HEK293T (cell line): ENCODE results near the gene FAM89A.
"Not testable (repeated sequence)": the region's sequence is repeated elsewhere in the genome, so short reads cannot be mapped to it uniquely, and the experiment has no call there.

Source experiments
- CTCF ChIA-PET: fragments of 350-600 bp; formaldehyde crosslinking; extraction: SDS; loops from one replicate; lab custom pipeline; 2021; ENCODE audit warnings: antibody characterized with exemption, inconsistent platforms; lab: Yijun Ruan, JAX
- POLR2A ChIA-PET: fragments of 350-600 bp; formaldehyde crosslinking; extraction: SDS; loops from one replicate; lab custom pipeline; 2020; ENCODE audit warnings: antibody characterized with exemption, inconsistent platforms; lab: Yijun Ruan, JAX
- DNase-seq: peaks from one replicate; pipeline ENCODE4 v3.0.0; 2012; ENCODE audit warnings: mixed read lengths; ENCODE audit errors: extremely low spot score
- ARNT ChIP-seq: fragments of 450-650 bp; IDR thresholded peaks from 2 replicates; pipeline ENCODE4 v1.6.1; 2017; ENCODE audit warnings: mild to moderate bottlenecking
- BHLHE40 ChIP-seq: fragments of 450-650 bp; IDR thresholded peaks from 2 replicates; pipeline ENCODE4 v1.6.1; 2016; ENCODE audit warnings: mild to moderate bottlenecking, moderate library complexity, borderline replicate concordance
- CTBP1 ChIP-seq: fragments of 450-650 bp; IDR thresholded peaks from 2 replicates; pipeline ENCODE4 v1.6.1; 2016; ENCODE audit warnings: borderline replicate concordance
- ELF4 ChIP-seq: fragments of 450-650 bp; IDR thresholded peaks from 2 replicates; pipeline ENCODE4 v1.6.1; 2017; ENCODE audit warnings: antibody characterized with exemption
- FOXA1 ChIP-seq: fragments of 450-650 bp; IDR thresholded peaks from 2 replicates; pipeline ENCODE4 v1.6.1; 2016; ENCODE audit warnings: mild to moderate bottlenecking
- FOXK2 ChIP-seq: fragments of 450-650 bp; IDR thresholded peaks from 2 replicates; pipeline ENCODE4 v1.6.1; 2016; ENCODE audit warnings: mild to moderate bottlenecking
- FOXM1 ChIP-seq: fragments of 450-650 bp; IDR thresholded peaks from 2 replicates; pipeline ENCODE4 v1.6.1; 2017; ENCODE audit warnings: mild to moderate bottlenecking, borderline replicate concordance
- HDGF ChIP-seq: fragments of 450-650 bp; IDR thresholded peaks from 2 replicates; pipeline ENCODE4 v1.6.1; 2017; ENCODE audit warnings: antibody characterized with exemption, borderline replicate concordance
- L3MBTL2 ChIP-seq: fragments of 450-650 bp; conservative IDR thresholded peaks from 2 replicates; pipeline ENCODE4 v1.6.1; 2016; ENCODE audit warnings: mild to moderate bottlenecking
- LEF1 ChIP-seq: fragments of 450-650 bp; IDR thresholded peaks from 2 replicates; pipeline ENCODE4 v1.6.1; 2017; ENCODE audit warnings: mild to moderate bottlenecking, borderline replicate concordance
- NFRKB ChIP-seq: fragments of 450-650 bp; IDR thresholded peaks from 2 replicates; pipeline ENCODE4 v1.6.1; 2016; ENCODE audit warnings: mild to moderate bottlenecking, moderate library complexity
- SP1 ChIP-seq: fragments of 450-650 bp; IDR thresholded peaks from 2 replicates; pipeline ENCODE4 v1.6.1; 2017
- SUZ12 ChIP-seq: fragments of 450-650 bp; IDR thresholded peaks from 2 replicates; pipeline ENCODE4 v1.6.1; 2016; ENCODE audit warnings: mild to moderate bottlenecking
- TARDBP ChIP-seq: fragments of 450-650 bp; IDR thresholded peaks from 2 replicates; pipeline ENCODE4 v1.6.1; 2016
- ZNF384 ChIP-seq: fragments of 450-650 bp; IDR thresholded peaks from 2 replicates; pipeline ENCODE4 v1.6.1; 2016
- TF ChIP-seq, protein P1 (sequence below): fragments of 450-650 bp; IDR thresholded peaks from 2 replicates; pipeline ENCODE4 v1.6.1; 2016

Gene FAM89A

DNA sequence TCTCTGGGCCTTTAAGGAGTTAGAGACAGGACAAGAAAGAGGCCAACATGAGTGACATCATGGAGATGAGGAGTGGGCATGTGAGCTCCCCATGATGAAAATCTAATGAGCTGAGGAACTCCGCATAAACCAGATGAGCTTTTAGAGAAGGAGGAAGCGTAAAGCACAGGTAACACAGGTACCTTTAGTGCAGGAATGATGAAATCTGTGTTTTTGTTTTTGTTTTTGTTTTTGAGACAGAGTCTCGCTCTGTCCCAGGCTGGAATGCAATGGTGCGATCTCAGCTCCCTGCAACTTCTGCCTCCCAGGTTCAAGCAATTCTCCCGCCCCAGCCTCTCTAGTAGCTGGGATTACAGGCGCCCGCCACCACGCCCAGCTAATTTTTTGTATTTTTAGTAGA lies 12.7 kb upstream of the FAM89A start:
- TF ChIP-seq NFRKB (no peak), SP1 (no peak), FOXM1 (no peak), SUZ12 (no peak), FOXK2 (no peak), LEF1 (no peak), FOXA1 (no peak), CTBP1 (no peak), ARNT (no peak), HDGF (no peak), TARDBP (no peak), ELF4 (no peak), BHLHE40 (no peak)
- TF ChIP-seq, protein P1, sequence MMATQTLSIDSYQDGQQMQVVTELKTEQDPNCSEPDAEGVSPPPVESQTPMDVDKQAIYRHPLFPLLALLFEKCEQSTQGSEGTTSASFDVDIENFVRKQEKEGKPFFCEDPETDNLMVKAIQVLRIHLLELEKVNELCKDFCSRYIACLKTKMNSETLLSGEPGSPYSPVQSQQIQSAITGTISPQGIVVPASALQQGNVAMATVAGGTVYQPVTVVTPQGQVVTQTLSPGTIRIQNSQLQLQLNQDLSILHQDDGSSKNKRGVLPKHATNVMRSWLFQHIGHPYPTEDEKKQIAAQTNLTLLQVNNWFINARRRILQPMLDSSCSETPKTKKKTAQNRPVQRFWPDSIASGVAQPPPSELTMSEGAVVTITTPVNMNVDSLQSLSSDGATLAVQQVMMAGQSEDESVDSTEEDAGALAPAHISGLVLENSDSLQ, result no peak
- no peak for DNase-seq
- POLR2A ChIA-PET, result interaction anchor here (1.5 kb wide), 1 partner anchor 13 kb away, joined by 7 read pairs; the partner anchor contains the start of gene FAM89A
- CTCF ChIA-PET, result interaction anchor here (0.5 to 1.2 kb wide), 3 partner anchors 10 to 411 kb away, joined by 3 read pairs; no protein-coding TSS in a partner anchor

DNA sequence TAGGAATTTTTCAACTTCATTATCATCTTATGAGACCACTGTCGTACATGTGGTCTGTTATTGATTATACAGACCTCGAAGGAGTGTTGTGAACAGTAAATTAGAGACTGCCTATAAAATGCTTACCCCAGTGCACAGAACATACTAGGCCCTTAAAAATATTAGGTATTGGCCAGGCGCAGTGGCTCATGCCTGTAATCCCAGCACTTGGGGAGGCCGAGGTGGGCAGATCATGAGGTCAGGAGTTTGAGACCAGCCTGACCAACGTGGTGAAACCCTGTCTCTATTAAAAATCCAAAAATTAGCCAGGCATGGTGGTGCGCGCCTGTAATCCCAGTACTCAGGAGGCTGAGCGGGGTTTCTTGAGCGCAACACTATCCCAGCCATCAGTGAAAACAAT lies 10.9 kb upstream of the FAM89A start:
- DNase-seq, CTCF ChIA-PET, POLR2A ChIA-PET: not testable (repeated sequence)

DNA sequence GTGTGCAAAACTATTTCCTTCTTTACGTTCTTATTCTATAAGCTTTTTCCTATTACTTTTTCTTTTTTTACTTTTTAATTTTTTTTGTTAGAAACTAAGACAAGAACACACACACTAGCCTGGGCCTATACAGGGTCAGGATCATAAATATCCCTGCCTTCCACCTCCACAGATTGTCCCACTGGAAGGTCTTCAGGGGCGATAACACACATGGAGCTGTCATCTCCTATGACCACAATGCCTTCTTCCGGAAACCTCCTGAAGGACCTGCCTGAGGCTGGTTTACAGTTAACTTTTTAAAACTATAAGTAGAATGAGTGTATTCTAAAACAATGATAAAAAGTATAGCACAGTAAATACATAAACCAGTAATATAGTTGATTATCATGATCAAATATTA lies 10.3 kb upstream of the FAM89A start:
- POLR2A ChIA-PET, result no interaction called here
- CTCF ChIA-PET, result no interaction called here
- DNase-seq, result no peak
- TF ChIP-seq ZNF384 (no peak), ARNT (no peak), FOXA1 (no peak)

DNA sequence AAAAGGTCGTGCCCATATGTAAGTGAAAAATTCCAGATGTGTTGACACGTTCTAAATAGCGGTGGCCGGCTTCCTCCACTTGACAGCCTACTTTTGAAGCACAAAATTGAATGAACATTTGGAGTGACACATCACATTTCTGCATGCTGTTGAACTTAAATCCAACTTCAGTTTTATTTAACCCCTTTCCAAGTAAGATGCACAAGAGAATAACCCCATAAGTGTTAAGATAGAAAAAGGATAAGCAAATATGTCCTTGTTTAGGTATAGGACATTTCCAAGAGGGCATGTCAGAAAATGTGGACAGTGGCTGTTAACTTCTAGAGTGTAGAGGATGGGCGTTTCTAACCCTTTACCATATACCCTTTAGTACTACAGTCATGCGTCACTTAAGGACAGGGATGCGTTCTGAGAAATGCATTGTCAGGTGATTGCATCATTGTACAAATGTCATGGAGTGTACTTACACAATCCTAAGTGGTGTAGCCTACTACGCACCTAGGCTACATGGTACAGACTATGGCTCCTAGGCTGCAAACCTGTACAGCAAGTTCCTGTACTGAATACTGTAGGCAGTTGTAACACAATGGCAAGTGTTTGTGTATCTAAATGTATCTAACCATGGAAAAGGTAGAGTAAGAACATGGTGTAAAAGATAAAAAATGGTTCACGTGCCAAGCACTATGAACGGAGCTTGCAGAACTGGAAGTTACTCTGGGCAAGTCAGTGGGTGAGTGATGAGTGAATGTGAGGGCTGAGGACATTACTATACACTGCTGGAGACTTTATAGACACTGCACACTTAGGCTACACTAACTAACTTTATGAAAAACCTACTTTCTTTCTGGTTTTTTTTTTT lies 9.3 kb upstream of the FAM89A start:
- no peak for DNase-seq
- ChIA-PET CTCF (interaction anchor here (0.6 kb wide), 1 partner anchor 57 kb away, joined by 6 read pairs; no protein-coding TSS in a partner anchor), POLR2A (interaction anchor here (0.8 kb wide), 1 partner anchor 8 kb away, joined by 3 read pairs; no protein-coding TSS in a partner anchor)

DNA sequence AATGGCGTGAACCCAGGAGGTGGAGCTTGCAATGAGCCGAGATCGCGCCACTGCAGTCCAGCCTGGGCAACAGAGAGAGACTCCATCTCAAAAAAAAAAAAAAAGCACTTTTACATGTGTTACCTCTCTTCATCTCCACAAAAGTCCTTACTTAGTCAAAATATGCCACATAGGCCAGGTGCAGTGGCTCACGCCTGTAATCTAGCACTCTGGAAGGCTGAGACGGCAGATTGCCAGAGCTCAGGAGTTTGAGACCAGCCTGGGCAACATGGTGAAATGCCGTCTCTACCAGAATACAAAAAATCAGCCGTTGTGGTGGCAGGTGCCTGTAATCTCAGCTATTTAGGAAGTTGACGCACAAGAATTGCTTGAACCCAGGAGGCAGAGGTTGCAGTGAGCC lies 8.4 kb upstream of the FAM89A start:
- POLR2A ChIA-PET, DNase-seq: not testable (repeated sequence)
- CTCF ChIA-PET, result interaction anchor here (0.6 kb wide), 1 partner anchor 57 kb away, joined by 6 read pairs; no protein-coding TSS in a partner anchor

More for the DNA sequence above, 9.3 kb upstream of the FAM89A start:
- TF ChIP-seq HDGF, result no peak
- no peak for TF ChIP-seq L3MBTL2
- TF ChIP-seq SP1, result no peak
- TF ChIP-seq FOXK2, result no peak

DNA sequence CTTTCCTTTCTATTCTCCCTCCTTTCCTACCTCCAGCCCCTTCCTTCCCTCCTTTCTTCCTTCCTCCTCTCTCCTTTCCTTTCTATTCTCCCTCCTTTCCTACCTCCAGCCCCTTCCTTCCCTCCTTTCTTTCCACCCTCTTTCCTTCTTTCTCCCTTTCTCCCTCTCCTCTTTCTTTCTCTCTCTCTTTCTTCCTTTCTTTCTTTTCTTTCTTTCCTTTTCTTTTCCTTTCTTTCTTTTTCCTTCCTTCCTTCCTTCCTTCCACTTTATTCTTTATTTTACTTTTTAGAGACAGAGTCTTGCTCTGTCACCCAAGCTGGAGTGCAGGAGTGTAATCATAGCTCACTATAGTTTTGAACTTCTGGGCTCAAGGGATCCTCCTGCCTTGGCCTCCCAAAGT lies 7.5 kb upstream of the FAM89A start:
- POLR2A ChIA-PET, DNase-seq, CTCF ChIA-PET: not testable (repeated sequence)

DNA sequence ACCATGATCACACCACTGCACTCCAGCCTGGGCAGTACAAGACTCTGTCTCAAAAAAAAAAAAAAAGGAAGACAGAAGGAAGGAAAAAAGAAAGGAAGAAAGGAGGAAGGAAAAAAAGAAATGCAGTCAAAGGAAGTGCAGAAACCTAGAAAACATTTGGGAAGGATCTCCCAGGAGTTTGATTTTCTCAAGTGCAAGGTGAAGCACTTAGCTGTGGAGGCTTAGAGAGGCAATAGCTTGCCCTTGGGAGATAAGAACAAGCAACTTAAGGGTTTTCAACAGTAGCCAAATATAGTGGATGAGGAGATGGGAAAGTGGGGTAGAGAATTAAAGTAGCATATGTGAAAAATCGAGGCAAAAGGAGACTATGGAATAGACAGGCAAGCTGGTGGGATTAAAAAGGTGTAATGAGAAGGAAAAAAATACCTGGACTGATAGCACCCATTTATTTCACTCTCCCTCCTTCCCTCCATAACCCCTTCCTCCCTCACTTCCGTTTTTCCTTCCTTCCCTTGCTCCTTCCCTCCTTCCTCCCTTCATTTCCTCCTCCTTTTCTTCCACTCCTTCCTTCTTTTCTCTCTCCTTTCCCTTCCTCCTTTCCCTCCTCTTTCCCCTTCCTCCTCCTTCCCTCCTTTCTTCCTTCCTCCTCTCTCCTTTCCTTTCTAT lies 6.8 kb upstream of the FAM89A start:
- POLR2A ChIA-PET, result no interaction called here
- CTCF ChIA-PET, result no interaction called here
- no peak for DNase-seq
- no peak for TF ChIP-seq LEF1
- TF ChIP-seq BHLHE40, result no peak
- no peak for TF ChIP-seq ZNF384
- TF ChIP-seq TARDBP, result no peak
- TF ChIP-seq, protein P1, result no peak
- TF ChIP-seq SP1, result no peak
- no peak for TF ChIP-seq CTBP1
- no peak for TF ChIP-seq FOXK2
- no peak for TF ChIP-seq HDGF
- TF ChIP-seq FOXM1, result no peak
- no peak for TF ChIP-seq FOXA1
- no peak for TF ChIP-seq SUZ12

DNA sequence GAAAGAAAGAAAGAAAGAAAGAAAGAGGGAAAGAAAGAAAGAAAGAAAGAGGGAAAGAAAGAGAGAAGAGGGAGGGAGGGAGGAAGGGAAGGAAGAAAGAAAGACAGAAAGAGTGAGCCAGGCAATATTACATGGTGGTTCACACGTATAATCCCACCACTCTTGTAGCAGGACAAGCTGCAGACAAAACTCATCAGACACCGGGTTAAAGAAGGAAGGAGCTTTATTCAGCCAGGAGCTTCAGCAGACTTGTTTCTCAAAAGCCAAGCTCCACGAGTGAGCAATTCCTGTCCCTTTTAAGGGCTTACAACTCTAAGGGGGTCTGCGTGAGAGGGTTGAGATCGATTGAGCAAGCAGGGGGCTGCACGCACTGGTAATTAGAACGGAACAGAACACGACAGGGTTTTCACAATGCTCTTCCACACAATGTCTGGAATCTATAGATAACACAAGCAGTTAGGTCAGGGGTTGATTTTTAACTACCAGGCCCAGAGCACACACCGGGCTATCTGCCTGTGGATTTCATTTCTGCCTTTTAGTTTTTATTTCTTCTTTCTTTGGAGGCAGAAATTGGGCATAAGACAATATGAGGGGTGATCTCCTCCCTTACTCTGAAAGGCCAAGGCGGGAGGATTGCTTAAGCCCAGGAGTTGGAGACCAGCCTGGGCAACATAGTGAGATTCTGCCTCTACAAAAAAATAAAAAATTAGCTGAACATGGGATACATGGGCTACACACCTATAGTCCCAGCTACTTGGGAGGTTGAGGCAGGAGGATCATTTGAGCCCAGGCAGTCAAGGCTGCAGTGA lies 6.1 kb upstream of the FAM89A start:
- CTCF ChIA-PET, POLR2A ChIA-PET, DNase-seq: not testable (repeated sequence)
